ENCODE measurements around the gene NPAS3. TPM values are rescaled to one million over a fixed set of nuclear protein-coding genes. Genes with fewer than 3 reads are reported as not detected.

The NPAS3 gene
- total RNA-seq, 1 donor from 2014 or later, result 1.6 TPM

DNA sequence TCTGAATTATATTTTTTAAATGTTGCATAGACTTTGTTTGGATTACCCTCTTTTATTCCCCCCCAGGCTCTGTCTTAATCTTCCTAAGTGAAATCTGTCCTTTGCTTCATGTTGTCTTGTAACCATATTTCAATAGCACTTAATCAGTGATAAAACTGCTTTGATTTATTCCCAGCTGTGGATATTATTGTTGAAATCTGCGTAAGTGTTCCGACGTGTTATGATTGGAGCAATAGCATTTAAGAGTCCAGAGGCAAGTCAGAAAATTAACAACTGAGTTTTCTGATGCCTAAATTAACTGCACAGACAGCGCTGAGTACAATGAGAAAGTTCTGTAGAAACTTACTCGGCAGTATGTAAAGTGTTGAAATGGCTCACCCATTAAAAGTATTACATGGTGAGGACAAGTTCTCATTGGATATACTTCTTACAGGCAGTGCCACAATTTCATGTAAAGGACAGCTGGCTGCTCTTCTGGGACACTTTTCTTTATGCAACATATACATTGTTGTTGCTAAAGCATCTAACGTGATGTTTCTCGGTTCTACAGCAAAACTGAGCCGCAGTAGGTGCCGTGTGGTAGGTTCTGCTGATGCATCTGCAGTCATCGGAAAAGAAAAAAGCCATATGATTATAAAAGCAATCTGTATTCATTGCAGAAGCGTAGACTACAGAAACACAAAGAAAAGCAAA lies 511.2 kb downstream of the NPAS3 start:
- Mint-ChIP-seq H3K27ac (ENCODE audit: unreplicated experiment) (no peak overlapping the region), H3K36me3 (ENCODE audit: low read depth, unreplicated experiment) (no peaks in the 10 kb centered on the region), H3K4me3 (ENCODE audit: unreplicated experiment) (no peak overlapping the region), H3K9me3 (ENCODE audit: unreplicated experiment) (no peaks in the 10 kb centered on the region), H3K4me1 (ENCODE audit: unreplicated experiment) (no peaks in the 10 kb centered on the region), H3K27me3 (ENCODE audit: unreplicated experiment) (no peaks in the 10 kb centered on the region)
- no peak for TF ChIP-seq CTCF (IDR thresholded peaks at IDR 0.05; ENCODE audit: unreplicated experiment)
- DNase-seq (ENCODE audit: low spot score), result no peak

GRCh38 chr14:33450416-33450815 lies 511.7 kb downstream of the NPAS3 start:
- Mint-ChIP-seq H3K27ac (ENCODE audit: unreplicated experiment) (no peak overlapping the region), H3K9me3 (ENCODE audit: unreplicated experiment) (no peaks in the 10 kb centered on the region), H3K4me1 (ENCODE audit: unreplicated experiment) (no peaks in the 10 kb centered on the region), H3K27me3 (ENCODE audit: unreplicated experiment) (no peaks in the 10 kb centered on the region), H3K4me3 (ENCODE audit: unreplicated experiment) (no peak overlapping the region), H3K36me3 (ENCODE audit: low read depth, unreplicated experiment) (no peaks in the 10 kb centered on the region)
- no peak for TF ChIP-seq CTCF (IDR thresholded peaks at IDR 0.05; ENCODE audit: unreplicated experiment)
- DNase-seq (ENCODE audit: low spot score), result no peak

- no peaks in the 10 kb centered on the region for H3K27me3 Mint-ChIP-seq (ENCODE audit: unreplicated experiment)
- H3K36me3 Mint-ChIP-seq (ENCODE audit: low read depth, unreplicated experiment), result no peaks in the 10 kb centered on the region
- no peak overlapping the region for H3K27ac Mint-ChIP-seq (ENCODE audit: unreplicated experiment)
- TF ChIP-seq CTCF (IDR thresholded peaks at IDR 0.05; ENCODE audit: unreplicated experiment), result no peak
- H3K9me3 Mint-ChIP-seq (ENCODE audit: unreplicated experiment), result no peaks in the 10 kb centered on the region
- DNase-seq (ENCODE audit: low spot score), result no peak
- H3K4me1 Mint-ChIP-seq (ENCODE audit: unreplicated experiment), result no peaks in the 10 kb centered on the region
- H3K4me3 Mint-ChIP-seq (ENCODE audit: unreplicated experiment), result no peak overlapping the region
Measured at GRCh38 chr14:33451211-33451610, 512.5 kb downstream of the NPAS3 start.

GRCh38 chr14:33452995-33453394 lies 514.3 kb downstream of the NPAS3 start:
- no peaks in the 10 kb centered on the region for H3K36me3 Mint-ChIP-seq (ENCODE audit: low read depth, unreplicated experiment)
- H3K9me3 Mint-ChIP-seq (ENCODE audit: unreplicated experiment), result no peaks in the 10 kb centered on the region
- no peak for TF ChIP-seq CTCF (IDR thresholded peaks at IDR 0.05; ENCODE audit: unreplicated experiment)
- H3K4me1 Mint-ChIP-seq (ENCODE audit: unreplicated experiment), result no peaks in the 10 kb centered on the region
- no peak overlapping the region for H3K27ac Mint-ChIP-seq (ENCODE audit: unreplicated experiment)
- no peak overlapping the region for H3K4me3 Mint-ChIP-seq (ENCODE audit: unreplicated experiment)
- DNase-seq (ENCODE audit: low spot score), result no peak
- H3K27me3 Mint-ChIP-seq (ENCODE audit: unreplicated experiment), result no peaks in the 10 kb centered on the region

DNA sequence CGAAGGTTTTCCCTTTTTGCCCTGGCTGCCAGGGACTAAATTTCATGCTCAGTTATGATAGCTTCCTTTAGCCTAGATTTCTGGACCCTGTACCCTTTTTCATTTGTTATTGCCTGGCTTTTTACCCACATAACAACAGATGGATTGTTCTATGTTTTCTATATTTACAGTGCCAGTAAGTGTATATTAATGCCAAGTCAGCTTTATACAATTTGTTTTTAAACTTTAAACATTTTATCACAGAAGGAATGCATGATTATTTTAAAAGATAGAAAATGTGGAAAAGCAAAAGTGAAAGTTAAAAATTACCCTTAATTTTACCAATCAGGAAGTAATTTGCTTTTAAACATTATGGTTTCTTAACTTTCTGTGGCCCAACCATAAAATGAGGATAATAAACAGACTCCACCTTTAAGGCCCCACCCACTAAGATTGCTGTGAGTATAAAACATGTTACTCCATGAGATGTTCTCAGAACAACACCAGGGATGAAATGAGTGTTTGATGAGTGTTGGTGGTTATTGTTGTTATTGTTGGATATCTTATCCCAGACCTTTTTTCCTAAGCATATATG lies 515.4 kb downstream of the NPAS3 start:
- no peaks in the 10 kb centered on the region for H3K9me3 Mint-ChIP-seq (ENCODE audit: unreplicated experiment)
- no peaks in the 10 kb centered on the region for H3K4me1 Mint-ChIP-seq (ENCODE audit: unreplicated experiment)
- no peak for DNase-seq (ENCODE audit: low spot score)
- H3K36me3 Mint-ChIP-seq (ENCODE audit: low read depth, unreplicated experiment), result no peaks in the 10 kb centered on the region
- H3K27me3 Mint-ChIP-seq (ENCODE audit: unreplicated experiment), result no peaks in the 10 kb centered on the region
- no peak overlapping the region for H3K27ac Mint-ChIP-seq (ENCODE audit: unreplicated experiment)
- TF ChIP-seq CTCF (IDR thresholded peaks at IDR 0.05; ENCODE audit: unreplicated experiment), result no peak
- no peak overlapping the region for H3K4me3 Mint-ChIP-seq (ENCODE audit: unreplicated experiment)
